Measurements from ENCODE around the gene EXOSC1. TPM values are rescaled to one million over a fixed set of nuclear protein-coding genes. Genes with fewer than 3 reads are reported as not detected.
"Not testable (repeated sequence)": the region's sequence is repeated elsewhere in the genome, so short reads cannot be mapped to it uniquely, and the experiment has no call there.

The EXOSC1 gene
- total RNA-seq, 1 experiment from 2014 or later, result 60.3 TPM

GRCh38 chr10:97481071-97481470 lies 35.3 kb upstream of the EXOSC1 start:
- ChIA-PET CTCF (no interaction called here), POLR2A (no interaction called here)
- H3K4me1 ChIP-seq (ENCODE audit: control insufficient read depth, insufficient read depth, low read length), result peaks cover 10% of the 10 kb centered on the region
- H3K4me3 ChIP-seq (ENCODE audit: low read depth in 2 of 2, low read length in 2 of 2), result no peak overlapping the region
- H3K27me3 ChIP-seq (ENCODE audit: control insufficient read depth, insufficient read depth, low read length), result no peaks in the 10 kb centered on the region
- in situ Hi-C loops (cut with HindIII; ENCODE audit: low pct_unique_long_range_greater_than_20kb, low sequenced_read_pairs) (no loop called here), intact Hi-C loops (cut with micrococcal nuclease; ENCODE audit: unreplicated experiment) (no loop called here)
- TF ChIP-seq CTCF (IDR thresholded peaks at IDR 0.05) (no peak), TCF7L2 (IDR thresholded peaks at IDR 0.05; ENCODE audit: low read depth, low read length) (no peak), POLR2AphosphoS5 (IDR thresholded peaks at IDR 0.05; ENCODE audit: low read depth, low read length) (no peak), SIN3A (IDR thresholded peaks at IDR 0.05; ENCODE audit: borderline replicate concordance, insufficient read depth, low read depth, low read length) (no peak)
- TF ChIP-seq, protein P1, sequence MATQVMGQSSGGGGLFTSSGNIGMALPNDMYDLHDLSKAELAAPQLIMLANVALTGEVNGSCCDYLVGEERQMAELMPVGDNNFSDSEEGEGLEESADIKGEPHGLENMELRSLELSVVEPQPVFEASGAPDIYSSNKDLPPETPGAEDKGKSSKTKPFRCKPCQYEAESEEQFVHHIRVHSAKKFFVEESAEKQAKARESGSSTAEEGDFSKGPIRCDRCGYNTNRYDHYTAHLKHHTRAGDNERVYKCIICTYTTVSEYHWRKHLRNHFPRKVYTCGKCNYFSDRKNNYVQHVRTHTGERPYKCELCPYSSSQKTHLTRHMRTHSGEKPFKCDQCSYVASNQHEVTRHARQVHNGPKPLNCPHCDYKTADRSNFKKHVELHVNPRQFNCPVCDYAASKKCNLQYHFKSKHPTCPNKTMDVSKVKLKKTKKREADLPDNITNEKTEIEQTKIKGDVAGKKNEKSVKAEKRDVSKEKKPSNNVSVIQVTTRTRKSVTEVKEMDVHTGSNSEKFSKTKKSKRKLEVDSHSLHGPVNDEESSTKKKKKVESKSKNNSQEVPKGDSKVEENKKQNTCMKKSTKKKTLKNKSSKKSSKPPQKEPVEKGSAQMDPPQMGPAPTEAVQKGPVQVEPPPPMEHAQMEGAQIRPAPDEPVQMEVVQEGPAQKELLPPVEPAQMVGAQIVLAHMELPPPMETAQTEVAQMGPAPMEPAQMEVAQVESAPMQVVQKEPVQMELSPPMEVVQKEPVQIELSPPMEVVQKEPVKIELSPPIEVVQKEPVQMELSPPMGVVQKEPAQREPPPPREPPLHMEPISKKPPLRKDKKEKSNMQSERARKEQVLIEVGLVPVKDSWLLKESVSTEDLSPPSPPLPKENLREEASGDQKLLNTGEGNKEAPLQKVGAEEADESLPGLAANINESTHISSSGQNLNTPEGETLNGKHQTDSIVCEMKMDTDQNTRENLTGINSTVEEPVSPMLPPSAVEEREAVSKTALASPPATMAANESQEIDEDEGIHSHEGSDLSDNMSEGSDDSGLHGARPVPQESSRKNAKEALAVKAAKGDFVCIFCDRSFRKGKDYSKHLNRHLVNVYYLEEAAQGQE (IDR thresholded peaks at IDR 0.05; ENCODE audit: insufficient read depth in 1 of 2, low read depth in 2 of 2, low read length in 1 of 2), result no peak
- H3K36me3 ChIP-seq (ENCODE audit: control insufficient read depth, insufficient read depth, low read length), result peaks cover 40% of the 10 kb centered on the region
- H3K27ac ChIP-seq (ENCODE audit: low read length), result 0 out of 2 replicates have a peak overlapping the region, but pooled peaks have one; percentile 31
- no peak for ATAC-seq
- no TSS peak for BruUV-seq (replicated peaks)
- H3K9me3 ChIP-seq (ENCODE audit: control insufficient read depth, insufficient read depth, low read depth, low read length), result no peaks in the 10 kb centered on the region
- DNase-seq (ENCODE audit: low read depth, low spot score), result no peak

GRCh38 chr10:97479939-97480338 lies 34.1 kb upstream of the EXOSC1 start:
- intact Hi-C loops (cut with micrococcal nuclease; ENCODE audit: unreplicated experiment) (no loop called here), in situ Hi-C loops (cut with HindIII; ENCODE audit: low pct_unique_long_range_greater_than_20kb, low sequenced_read_pairs) (no loop called here)
- ChIA-PET POLR2A (no interaction called here), CTCF (no interaction called here)
- no peaks in the 10 kb centered on the region for H3K27me3 ChIP-seq (ENCODE audit: control insufficient read depth, insufficient read depth, low read length)
- no peak overlapping the region for H3K27ac ChIP-seq (ENCODE audit: low read length)
- ATAC-seq (no peak), DNase-seq (ENCODE audit: low read depth, low spot score) (no peak)
- peaks cover 45% of the 10 kb centered on the region for H3K36me3 ChIP-seq (ENCODE audit: control insufficient read depth, insufficient read depth, low read length)
- TF ChIP-seq, protein P1 (IDR thresholded peaks at IDR 0.05; ENCODE audit: insufficient read depth in 1 of 2, low read depth in 2 of 2, low read length in 1 of 2), result no peak
- TF ChIP-seq POLR2AphosphoS5 (IDR thresholded peaks at IDR 0.05; ENCODE audit: low read depth, low read length), result no peak
- no peak for TF ChIP-seq SIN3A (IDR thresholded peaks at IDR 0.05; ENCODE audit: borderline replicate concordance, insufficient read depth, low read depth, low read length)
- no peak for TF ChIP-seq TCF7L2 (IDR thresholded peaks at IDR 0.05; ENCODE audit: low read depth, low read length)
- H3K9me3 ChIP-seq (ENCODE audit: control insufficient read depth, insufficient read depth, low read depth, low read length), result no peaks in the 10 kb centered on the region
- no TSS peak for BruUV-seq (replicated peaks)
- peaks cover 10% of the 10 kb centered on the region for H3K4me1 ChIP-seq (ENCODE audit: control insufficient read depth, insufficient read depth, low read length)
- H3K4me3 ChIP-seq (ENCODE audit: low read depth in 2 of 2, low read length in 2 of 2), result no peak overlapping the region

DNA sequence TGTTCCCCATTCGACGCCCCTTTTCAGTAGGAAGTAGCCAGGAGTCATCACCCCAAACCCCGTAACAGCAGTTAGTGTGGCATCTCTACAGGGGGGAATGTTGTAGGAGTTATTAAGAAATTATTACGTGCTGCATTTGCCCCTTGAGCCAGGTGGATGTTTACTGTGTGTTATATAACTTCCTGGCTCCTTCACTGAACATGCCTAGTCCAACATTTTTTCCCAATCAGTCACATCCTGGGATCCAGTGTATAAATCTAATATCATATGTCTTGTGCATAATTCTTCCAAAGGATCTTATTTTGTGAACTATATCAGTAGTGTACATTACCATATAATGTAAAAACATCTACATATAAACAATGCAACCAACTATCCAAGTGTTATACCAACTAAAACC lies 33.6 kb upstream of the EXOSC1 start:
- CTCF ChIA-PET; H3K27ac ChIP-seq (ENCODE audit: low read length); intact Hi-C loops (cut with micrococcal nuclease; ENCODE audit: unreplicated experiment); BruUV-seq (replicated peaks); DNase-seq (ENCODE audit: low read depth, low spot score); in situ Hi-C loops (cut with HindIII; ENCODE audit: low pct_unique_long_range_greater_than_20kb, low sequenced_read_pairs); H3K4me1 ChIP-seq (ENCODE audit: control insufficient read depth, insufficient read depth, low read length); H3K27me3 ChIP-seq (ENCODE audit: control insufficient read depth, insufficient read depth, low read length); POLR2A ChIA-PET; ATAC-seq; H3K9me3 ChIP-seq (ENCODE audit: control insufficient read depth, insufficient read depth, low read depth, low read length); H3K4me3 ChIP-seq (ENCODE audit: low read depth in 2 of 2, low read length in 2 of 2): not testable (repeated sequence)
- H3K36me3 ChIP-seq (ENCODE audit: control insufficient read depth, insufficient read depth, low read length), result peaks cover 50% of the 10 kb centered on the region
